Kidney glomerular epithelial cell (primary cell): Measurements from ENCODE around the gene HOXB7.

Source experiments
- DNase-seq: peaks from one replicate; lab custom pipeline; 2025; lab: John Stamatoyannopoulos, UW

The HOXB7 gene

DNA sequence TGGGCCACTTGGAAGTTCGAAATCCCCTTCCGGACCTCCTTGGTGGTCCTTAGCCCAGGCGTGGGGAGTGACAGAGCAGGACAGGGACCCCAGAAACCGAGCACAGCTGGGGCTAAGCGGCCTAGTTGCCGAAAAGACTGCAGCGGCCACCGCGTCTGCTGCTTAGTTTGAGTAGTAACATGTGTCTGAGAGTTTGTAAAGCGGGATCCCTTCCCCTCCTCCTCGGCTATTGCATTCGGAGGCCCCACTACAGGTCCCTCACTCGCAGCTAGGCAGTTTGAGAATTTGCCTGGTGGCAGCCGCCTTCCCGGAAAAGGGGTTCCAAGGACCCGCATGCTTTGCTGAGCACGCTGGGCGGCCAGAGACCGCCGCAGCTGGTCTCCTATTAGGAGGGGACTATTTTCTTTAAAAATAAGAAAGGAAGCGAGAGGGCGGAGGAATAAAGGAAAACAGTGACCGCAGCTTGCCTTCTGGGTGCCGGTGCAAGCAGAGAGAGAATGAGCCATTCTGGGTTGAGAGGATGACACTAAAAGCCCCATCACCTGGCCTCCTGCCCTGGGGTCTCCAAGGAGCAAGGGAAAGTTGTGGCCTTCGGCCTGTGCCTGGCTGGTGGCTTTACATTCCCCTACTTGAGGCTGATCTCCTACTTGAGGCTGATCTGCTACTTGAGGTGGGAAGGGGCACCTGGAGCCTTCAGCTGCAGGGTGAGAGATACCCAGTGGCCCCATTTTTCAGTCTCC is 16.1 kb downstream of the HOXB7 start:
- no peak for DNase-seq

DNA sequence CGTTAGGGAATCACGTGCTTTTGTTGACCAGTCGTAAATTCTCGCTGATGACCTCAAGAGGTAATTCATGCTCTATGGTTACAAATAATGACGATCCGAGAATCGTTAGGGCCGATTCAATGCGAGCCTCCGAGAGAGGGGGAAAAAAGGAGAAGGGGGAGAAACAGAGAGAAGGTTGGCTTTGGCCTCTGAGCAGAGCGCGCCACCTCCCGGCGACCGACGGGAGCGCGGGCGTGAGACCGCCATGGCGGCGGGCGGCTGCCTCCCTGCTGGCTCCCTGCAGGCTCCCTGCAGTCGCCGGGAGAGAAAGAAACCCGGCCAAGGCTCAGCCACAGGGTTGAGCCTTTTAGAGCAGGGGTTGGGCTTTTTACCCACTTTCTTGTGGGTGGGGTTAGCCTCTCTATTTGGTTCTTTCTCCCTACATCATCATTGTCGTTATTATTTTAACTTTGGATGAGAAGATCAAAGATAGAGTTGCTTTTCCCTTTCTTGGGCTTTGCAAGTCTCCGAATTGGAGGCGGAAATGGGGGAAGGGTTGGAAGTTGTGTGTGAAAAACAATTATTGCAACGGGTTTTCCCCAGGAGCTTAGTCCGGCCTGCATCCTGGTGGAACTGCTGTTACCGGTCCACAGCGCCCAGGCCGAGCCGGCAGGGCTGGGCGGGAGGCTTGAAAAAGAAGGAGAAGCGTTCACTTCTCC is 16.8 kb downstream of the HOXB7 start:
- peak; percentile 31 for DNase-seq

DNA sequence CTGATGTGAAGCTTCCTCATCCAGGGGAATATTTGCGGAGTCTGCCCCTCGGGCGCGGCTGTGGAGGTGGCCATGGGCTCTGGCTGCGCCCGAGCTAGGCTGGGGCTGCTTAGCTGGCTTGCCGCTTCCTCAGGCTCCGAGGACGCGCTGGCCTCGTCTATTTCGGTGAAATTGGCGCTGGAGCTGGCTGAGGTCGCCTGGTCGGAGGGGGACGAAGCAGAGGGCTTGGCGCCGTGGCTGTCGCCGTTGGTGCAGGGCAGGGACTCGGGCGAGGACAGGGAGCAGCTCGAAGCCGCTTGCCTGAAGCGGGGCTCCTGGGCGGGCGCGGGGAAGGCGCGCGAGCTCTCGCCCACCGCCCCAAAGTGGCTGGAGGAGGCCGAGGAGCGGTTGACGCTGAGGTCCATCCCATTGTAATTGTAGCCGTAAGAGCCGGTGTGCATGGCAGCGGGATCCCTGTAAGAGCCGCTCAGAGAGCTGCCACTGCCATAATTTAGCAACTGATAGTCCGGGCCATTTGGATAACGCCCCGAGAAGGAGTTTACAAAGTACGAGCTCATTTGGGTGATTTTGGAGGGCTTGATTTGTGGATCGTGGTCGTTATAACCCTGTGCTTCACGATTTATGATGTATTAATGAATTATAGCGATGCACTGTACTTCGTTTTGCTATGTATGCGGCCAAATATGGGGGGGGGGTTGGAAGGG is 17.5 kb downstream of the HOXB7 start, which contains the start of gene HOXB5:
HOXB5 (minus strand) TSS at position 654 of the 704 bp plus-strand sequence; CDS start at position 557, 97 bp downstream.
- DNase-seq: no peak

DNA sequence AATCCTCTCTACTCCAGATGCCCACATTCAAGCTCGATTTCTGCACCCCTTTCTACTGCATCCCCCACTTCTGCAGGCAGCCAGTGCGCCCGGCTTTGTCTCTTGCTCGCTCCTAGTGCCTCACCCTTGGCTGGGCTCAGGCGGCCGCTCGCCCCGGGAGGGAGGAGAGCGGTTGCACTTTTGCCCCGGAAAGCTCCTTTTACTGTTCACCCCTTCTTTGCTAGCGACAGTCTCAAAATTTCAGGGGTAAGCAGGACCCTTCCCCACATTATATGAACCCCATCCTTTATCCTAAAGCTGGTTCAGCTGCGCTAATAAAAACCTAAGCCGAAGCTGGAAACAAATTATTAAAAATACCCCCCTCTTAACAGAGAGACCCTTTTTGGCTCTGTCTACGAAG is 18.2 kb downstream of the HOXB7 start:
- DNase-seq: no peak

GRCh38 chr17:48592057-48592514 is 18.7 kb downstream of the HOXB7 start:
- no peak for DNase-seq

GRCh38 chr17:48591255-48592056 is 19.4 kb downstream of the HOXB7 start:
- no peak for DNase-seq

GRCh38 chr17:48590607-48591161 is 20.1 kb downstream of the HOXB7 start:
- no peak for DNase-seq

DNA sequence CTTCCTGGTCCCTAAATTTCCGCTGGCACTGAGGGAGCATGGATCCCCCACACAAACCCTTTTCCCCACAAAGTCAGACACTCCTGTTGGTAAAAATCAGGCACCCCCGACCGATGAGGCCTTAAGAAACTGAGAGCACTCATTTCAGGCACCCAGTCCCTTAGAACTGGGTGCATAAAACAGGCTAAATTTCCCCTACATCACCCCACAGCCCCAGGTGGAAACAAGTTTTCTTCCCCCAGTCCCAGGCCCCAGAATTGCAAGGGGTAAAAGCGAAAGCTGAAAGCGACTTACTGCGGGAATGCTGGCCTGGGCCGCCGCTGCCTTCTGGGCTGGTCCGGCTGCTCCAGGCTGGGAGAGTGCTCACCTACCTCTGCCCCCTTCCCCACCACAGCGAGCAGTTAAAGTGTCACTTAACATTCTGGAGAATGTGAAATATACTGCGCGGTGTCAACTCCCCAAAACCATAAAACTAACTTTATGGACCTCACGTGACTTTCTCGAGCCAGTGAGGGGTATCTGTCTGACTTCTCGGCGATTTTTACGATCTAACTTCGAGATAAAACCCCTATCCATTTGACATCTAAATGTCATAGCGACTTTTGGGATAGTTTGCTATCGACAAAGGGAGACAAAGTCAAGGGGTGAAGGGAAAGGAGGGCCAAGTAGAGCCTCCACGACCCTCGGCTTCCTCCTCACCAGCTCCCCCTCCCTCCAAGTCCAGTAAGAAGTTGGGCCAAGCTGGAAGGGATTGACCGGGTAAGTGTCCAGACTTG is 20.8 kb downstream of the HOXB7 start, which contains the start of gene HOXB3:
HOXB3 (minus strand) TSS at position 411 of the 776 bp plus-strand sequence. CDS start 37,767 bp downstream, outside the sequence.
- DNase-seq: no peak

- DNase-seq: no peak
These were observed 21.6 kb downstream of the HOXB7 start for GRCh38 chr17:48589060-48589830.

- no peak for DNase-seq
These were observed 22.3 kb downstream of the HOXB7 start for GRCh38 chr17:48588528-48588927.

DNA sequence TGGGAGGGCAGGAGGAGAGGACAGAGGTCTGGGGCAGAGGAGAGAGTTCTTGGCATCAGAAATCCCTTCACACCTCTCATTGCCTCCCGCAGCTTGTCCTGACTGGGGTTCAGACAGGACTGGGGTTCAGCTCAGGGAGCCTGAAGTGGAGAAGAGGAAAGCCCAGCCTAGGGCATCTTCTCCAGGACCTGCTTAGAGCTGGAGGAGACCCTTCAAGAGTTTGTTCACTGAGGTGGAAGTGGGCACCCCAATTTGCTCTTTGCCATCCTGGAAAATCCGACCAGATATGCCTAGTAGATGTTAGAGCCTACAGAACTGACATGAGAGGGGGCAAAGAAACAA is 22.8 kb downstream of the HOXB7 start:
- no peak for DNase-seq

DNA sequence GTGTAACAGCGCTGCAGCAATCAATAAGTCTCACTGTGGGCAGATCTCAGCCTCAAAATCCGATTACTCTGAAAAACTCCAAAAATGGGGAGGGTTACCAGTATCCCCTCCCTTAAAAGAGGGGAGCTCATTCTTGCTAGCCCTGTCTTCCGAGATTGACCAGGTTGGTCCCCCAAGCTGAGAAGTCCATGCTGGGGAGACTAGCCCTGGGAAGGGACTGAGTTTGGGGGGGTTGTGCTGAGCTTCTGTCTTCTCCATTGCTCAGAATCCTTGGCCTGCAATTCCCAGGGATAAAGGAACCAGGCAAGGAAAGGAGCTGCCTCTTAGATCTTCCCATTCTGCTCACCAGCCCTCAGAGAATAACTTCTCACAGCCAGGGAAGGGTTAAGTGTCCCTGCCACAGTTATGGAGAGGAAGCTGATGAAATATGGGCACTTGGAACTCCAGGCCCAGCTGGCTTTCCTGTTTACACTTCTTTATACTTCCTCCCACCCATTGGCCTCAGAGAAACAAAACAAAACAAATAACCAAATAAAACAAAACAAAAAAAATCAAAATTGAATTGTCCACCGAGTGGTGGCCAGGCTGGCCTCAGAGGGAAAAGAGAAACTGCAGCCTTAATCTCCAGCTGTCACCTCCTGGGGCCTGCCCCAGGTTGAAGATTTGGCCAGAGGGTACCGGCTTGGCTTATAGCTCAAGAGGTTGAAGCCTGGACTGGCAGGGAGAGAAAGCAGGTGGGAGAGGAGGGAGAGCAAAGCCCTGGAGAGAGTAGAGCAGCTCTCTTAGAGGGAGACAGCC is 23.3 kb downstream of the HOXB7 start:
- DNase-seq: no peak

DNA sequence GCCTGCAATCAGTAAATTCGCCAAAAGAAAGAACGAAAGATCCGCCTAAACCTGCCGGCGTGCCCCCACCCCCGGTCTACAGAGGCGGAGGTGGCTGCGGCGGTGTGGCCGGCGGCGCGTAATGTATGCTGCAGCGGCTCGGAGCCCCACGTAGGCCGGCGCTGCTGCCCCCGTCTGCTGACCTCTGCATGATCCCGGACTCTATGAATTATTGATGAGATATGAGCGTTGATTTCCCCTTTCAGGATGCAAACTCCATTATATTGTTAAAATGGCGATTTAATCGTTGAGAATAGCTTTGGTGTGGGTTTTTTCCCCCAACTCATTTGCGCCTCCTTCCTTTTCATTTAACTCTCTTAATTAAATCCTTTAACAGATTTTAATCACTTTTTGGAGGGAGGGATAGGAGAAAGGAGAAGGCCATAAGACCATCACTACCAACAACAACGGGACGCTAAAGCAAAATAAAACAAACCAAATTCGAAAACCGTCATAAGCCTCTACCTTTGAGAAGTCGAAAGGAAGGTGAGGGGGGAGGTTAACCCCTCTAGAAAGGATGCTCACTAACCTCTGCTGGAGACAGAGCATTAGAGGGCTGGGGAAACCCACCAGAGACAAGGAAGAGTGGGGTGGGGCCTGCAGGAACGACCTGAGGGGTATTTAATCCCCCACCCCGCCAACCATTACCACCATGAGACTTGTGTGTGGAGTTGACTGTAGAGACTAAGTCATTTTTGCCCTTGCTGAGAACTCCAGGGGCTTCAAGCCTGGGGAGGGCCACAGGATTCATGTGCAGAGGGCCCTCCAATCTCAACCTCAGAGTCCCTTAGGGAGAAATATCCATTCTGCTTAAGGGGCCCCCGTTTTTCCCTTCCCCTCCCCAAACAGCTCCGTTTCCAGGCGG is 24.2 kb downstream of the HOXB7 start:
- DNase-seq: no peak

- no peak for DNase-seq
These were observed 26.5 kb downstream of the HOXB7 start for GRCh38 chr17:48584223-48584741.

DNA sequence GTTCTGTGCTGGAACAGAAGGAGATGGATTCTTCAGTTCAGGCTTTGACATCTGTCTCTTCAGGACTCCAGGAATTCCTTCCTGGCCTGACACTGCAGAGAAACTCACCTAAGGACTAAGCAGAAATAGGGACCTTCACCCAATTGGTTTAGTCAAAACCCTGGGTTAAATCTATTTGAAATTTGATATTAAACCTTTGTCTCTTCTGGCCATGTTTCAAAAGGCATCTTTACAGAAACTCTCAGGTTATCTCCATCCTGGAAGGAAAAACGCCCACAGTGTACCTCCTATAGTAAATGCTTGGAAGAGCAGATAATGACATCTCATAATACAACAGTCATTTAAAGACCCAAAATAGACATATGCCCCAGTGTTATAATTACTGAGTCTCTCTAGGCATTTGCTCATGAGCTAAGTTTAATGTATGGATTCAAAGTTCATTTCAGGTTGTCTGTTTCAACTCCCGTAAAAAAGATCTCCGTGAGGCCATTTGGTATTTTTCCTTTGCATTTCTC is 27.1 kb downstream of the HOXB7 start:
- DNase-seq: no peak

DNA sequence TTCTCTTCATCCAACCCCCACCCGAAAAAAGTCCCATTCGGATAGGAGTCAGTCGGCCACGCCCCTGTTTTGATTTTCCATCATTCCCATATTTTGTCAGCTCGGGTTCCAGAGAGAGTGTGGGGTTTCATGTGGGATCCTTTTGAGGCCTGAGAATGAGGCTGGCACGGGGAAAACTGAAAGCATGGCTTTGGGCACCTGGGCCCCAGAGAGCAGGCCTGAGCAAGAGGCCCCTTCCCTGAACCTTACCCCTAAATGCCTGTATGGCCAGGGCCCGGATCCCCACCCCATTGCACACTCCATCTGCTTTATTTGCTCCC is 28.1 kb downstream of the HOXB7 start:
- no peak for DNase-seq

GRCh38 chr17:48579760-48580554 is 30.9 kb downstream of the HOXB7 start:
- DNase-seq: no peak
